Osteoblast (primary cell): Measurements from ENCODE around the gene ARHGAP9. TPM values are rescaled to one million over a fixed set of nuclear protein-coding genes. Genes with fewer than 3 reads are reported as not detected.
"Not testable (repeated sequence)": the region's sequence is repeated elsewhere in the genome, so short reads cannot be mapped to it uniquely, and the experiment has no call there.

Experiments used
- DNase-seq: peaks from one replicate; pipeline ENCODE4 v3.0.0; 2011; ENCODE audit warnings: low spot score, mixed read lengths; ENCODE audit not compliant: insufficient read length; ENCODE audit errors: missing footprints
- H2AFZ ChIP-seq: 2 replicates; pipeline ENCODE4 v1.6.0; 2011; ENCODE audit warnings: mild to moderate bottlenecking, low read length
- H3K27ac ChIP-seq: 2 replicates; pipeline ENCODE4 v1.5.1; 2011; ENCODE audit warnings: mild to moderate bottlenecking, low read depth, low read length, moderate library complexity
- H3K27me3 ChIP-seq: 2 replicates; pipeline ENCODE4 v1.6.0; 2012; ENCODE audit warnings: mild to moderate bottlenecking, control low read depth, inconsistent platforms, low read length, moderate library complexity; ENCODE audit not compliant: insufficient read depth
- H3K36me3 ChIP-seq: 2 replicates; pipeline ENCODE4 v1.5.1; 2011; ENCODE audit warnings: mild to moderate bottlenecking, low read length, control low read depth, moderate library complexity; ENCODE audit not compliant: insufficient read depth
- H3K4me1 ChIP-seq: 2 replicates; pipeline ENCODE4 v1.5.1; 2011; ENCODE audit warnings: mild to moderate bottlenecking, low read length, control low read depth, moderate library complexity; ENCODE audit not compliant: insufficient read depth
- H3K4me2 ChIP-seq: 2 replicates; pipeline ENCODE4 v1.6.0; 2011; ENCODE audit warnings: mild to moderate bottlenecking, low read length; ENCODE audit not compliant: insufficient read depth
- H3K4me3 ChIP-seq: fragments of 200-600 bp; sonication (generic); 3 replicates; pipeline ENCODE4 v1.5.1; 2012; ENCODE audit warnings: mild to moderate bottlenecking, low read length, inconsistent platforms; ENCODE audit not compliant: insufficient read depth
- H3K79me2 ChIP-seq: 2 replicates; pipeline ENCODE4 v1.6.0; 2012; ENCODE audit warnings: mild to moderate bottlenecking, low read length, control low read depth, inconsistent platforms; ENCODE audit not compliant: insufficient read depth
- H3K9me3 ChIP-seq: 2 replicates; pipeline ENCODE4 v1.5.1; 2011; ENCODE audit warnings: low read depth, low read length, control low read depth
- H4K20me1 ChIP-seq: 2 replicates; pipeline ENCODE4 v1.6.0; 2012; ENCODE audit warnings: mild to moderate bottlenecking, low read length, control low read depth; ENCODE audit not compliant: insufficient read depth
- CTCF ChIP-seq: IDR thresholded peaks from 2 replicates; pipeline ENCODE4 v1.5.1; 2011; ENCODE audit warnings: mild to moderate bottlenecking, low read depth, low read length, moderate library complexity; ENCODE audit errors: extremely low read depth
- total RNA-seq: library from RNA; depleted of rRNA; stranded (reverse); fragments of >200 nt; gene quantifications from 2 replicates; pipeline ENCODE4 v1.2.3, GENCODE V29; 2012

ARHGAP9 gene
- total RNA-seq, 1 donor = 0.36 TPM

- Histone ChIP-seq H2AFZ (no peak overlapping the region), H3K4me1 (no peaks in the 10 kb centered on the region), H3K27ac (no peak overlapping the region), H3K4me2 (no peak overlapping the region), H3K27me3 (no peaks in the 10 kb centered on the region), H3K79me2 (no peaks in the 10 kb centered on the region), H3K36me3 (peaks cover 50% of the 10 kb centered on the region), H4K20me1 (no peaks in the 10 kb centered on the region), H3K4me3 (no peak overlapping the region), H3K9me3 (no peaks in the 10 kb centered on the region)
- DNase-seq = no peak
- no peak for TF ChIP-seq CTCF
Observed at GRCh38 chr12:57498571-57498970, 18.9 kb upstream of the ARHGAP9 start.

- no peak overlapping the region for H3K27ac ChIP-seq
- peaks cover 50% of the 10 kb centered on the region for H3K36me3 ChIP-seq
- H3K79me2 ChIP-seq = no peaks in the 10 kb centered on the region
- no peak for DNase-seq
- H4K20me1 ChIP-seq = no peaks in the 10 kb centered on the region
- no peak overlapping the region for H2AFZ ChIP-seq
- H3K4me2 ChIP-seq = no peak overlapping the region
- H3K9me3 ChIP-seq = no peaks in the 10 kb centered on the region
- no peak overlapping the region for H3K4me3 ChIP-seq
- TF ChIP-seq CTCF = no peak
- H3K4me1 ChIP-seq = no peaks in the 10 kb centered on the region
- H3K27me3 ChIP-seq = no peaks in the 10 kb centered on the region
Observed at GRCh38 chr12:57498132-57498502, 18.5 kb upstream of the ARHGAP9 start.

- peaks cover 52% of the 10 kb centered on the region for H3K36me3 ChIP-seq
- no peak overlapping the region for H3K4me3 ChIP-seq
- H2AFZ ChIP-seq = no peak overlapping the region
- H3K4me1 ChIP-seq = no peaks in the 10 kb centered on the region
- peaks cover 5% of the 10 kb centered on the region for H4K20me1 ChIP-seq
- DNase-seq = no peak
- H3K4me2 ChIP-seq = no peak overlapping the region
- no peak for TF ChIP-seq CTCF
- peaks cover 5% of the 10 kb centered on the region for H3K79me2 ChIP-seq
- H3K27me3 ChIP-seq = no peaks in the 10 kb centered on the region
- H3K9me3 ChIP-seq = no peaks in the 10 kb centered on the region
- H3K27ac ChIP-seq = no peak overlapping the region
Observed at GRCh38 chr12:57497223-57498131, 17.8 kb upstream of the ARHGAP9 start.

GRCh38 chr12:57496822-57497221, 17.2 kb upstream of the ARHGAP9 start:
- H3K4me3 ChIP-seq = no peak overlapping the region
- peaks cover 6% of the 10 kb centered on the region for H3K79me2 ChIP-seq
- H3K36me3 ChIP-seq = peaks cover 49% of the 10 kb centered on the region
- H3K4me1 ChIP-seq = no peaks in the 10 kb centered on the region
- H3K9me3 ChIP-seq = no peaks in the 10 kb centered on the region
- no peak overlapping the region for H2AFZ ChIP-seq
- no peaks in the 10 kb centered on the region for H3K27me3 ChIP-seq
- TF ChIP-seq CTCF = no peak
- no peak overlapping the region for H3K27ac ChIP-seq
- DNase-seq = no peak
- H3K4me2 ChIP-seq = no peak overlapping the region
- H4K20me1 ChIP-seq = peaks cover 5% of the 10 kb centered on the region

- peaks cover 18% of the 10 kb centered on the region for H3K79me2 ChIP-seq
- not testable (repeated sequence) for DNase-seq, H3K4me3 ChIP-seq, H3K27me3 ChIP-seq, H4K20me1 ChIP-seq, H3K4me1 ChIP-seq, H3K27ac ChIP-seq, H2AFZ ChIP-seq, H3K4me2 ChIP-seq, H3K9me3 ChIP-seq
- peaks cover 51% of the 10 kb centered on the region for H3K36me3 ChIP-seq
Observed at GRCh38 chr12:57495051-57495701, 15.5 kb upstream of the ARHGAP9 start.
